GM23338 (cell line): ENCODE data around the gene KCNIP2. TPM values are rescaled to one million over a fixed set of nuclear protein-coding genes. Genes with fewer than 3 reads are reported as not detected.

Source experiments
- ATAC-seq: fragments of 200-7000 bp; cut with Tn5 transposase; 3 replicates; pipeline ENCODE4 v1.9.1; 2020
- DNase-seq: peaks from one replicate; pipeline ENCODE4 v3.0.0-alpha.2; 2015; ENCODE audit warnings: low spot score
- H2AFZ ChIP-seq: fragments of 200-600 bp; sonication (generic); 2 replicates; pipeline ENCODE4 v1.8.0; 2016; ENCODE audit warnings: antibody characterized with exemption, mild to moderate bottlenecking, moderate library complexity
- H3F3A ChIP-seq: fragments of 200-600 bp; sonication (generic); replicated peaks from 2 replicates; pipeline ENCODE4 v1.8.0; 2017; ENCODE audit warnings: antibody characterized with exemption, mixed run types, low read depth
- H3K27ac ChIP-seq: fragments of 200-600 bp; sonication (generic); 2 replicates; pipeline ENCODE4 v1.6.1; 2016; ENCODE audit warnings: low read depth
- H3K27me3 ChIP-seq: fragments of 200-600 bp; sonication (generic); 2 replicates; pipeline ENCODE4 v1.8.0; 2016; ENCODE audit warnings: mild to moderate bottlenecking, mixed run types, moderate library complexity; ENCODE audit not compliant: insufficient read depth
- H3K36me3 ChIP-seq: fragments of 200-600 bp; sonication (generic); 2 replicates; pipeline ENCODE4 v1.8.0; 2016; ENCODE audit warnings: mild to moderate bottlenecking; ENCODE audit not compliant: insufficient read depth
- H3K4me1 ChIP-seq: fragments of 200-600 bp; sonication (generic); 2 replicates; pipeline ENCODE4 v1.8.0; 2016; ENCODE audit warnings: mild to moderate bottlenecking, moderate library complexity; ENCODE audit not compliant: insufficient read depth
- H3K4me2 ChIP-seq: fragments of 200-600 bp; sonication (generic); 2 replicates; pipeline ENCODE4 v1.7.1; 2017; ENCODE audit warnings: mixed run types
- H3K4me3 ChIP-seq: fragments of 200-600 bp; sonication (generic); 2 replicates; pipeline ENCODE4 v1.6.1; 2016; ENCODE audit warnings: mixed run types
- H3K79me2 ChIP-seq: fragments of 200-600 bp; sonication (generic); replicated peaks from 2 replicates; pipeline ENCODE4 v1.8.0; 2017; ENCODE audit warnings: mild to moderate bottlenecking; ENCODE audit not compliant: insufficient read depth
- H3K9me2 ChIP-seq: fragments of 200-600 bp; sonication (generic); 2 replicates; pipeline ENCODE4 v1.8.0; 2017; ENCODE audit not compliant: insufficient read depth
- H4K20me1 ChIP-seq: fragments of 200-600 bp; sonication (generic); replicated peaks from 2 replicates; pipeline ENCODE4 v1.8.0; 2017; ENCODE audit warnings: mild to moderate bottlenecking; ENCODE audit not compliant: insufficient read depth
- H3K27ac Mint-ChIP-seq: 2 replicates; pipeline ENCODE4 v1.8.0; 2020; ENCODE audit warnings: inconsistent platforms, mild to moderate bottlenecking, moderate library complexity, mixed read lengths
- H3K27me3 Mint-ChIP-seq: 3 replicates; pipeline ENCODE4 v1.8.0; 2022; ENCODE audit warnings: low read depth, mild to moderate bottlenecking, moderate library complexity, mixed read lengths, inconsistent platforms; ENCODE audit not compliant: insufficient read depth, poor library complexity
- H3K36me3 Mint-ChIP-seq: 3 replicates; pipeline ENCODE4 v1.8.0; 2021; ENCODE audit warnings: low read depth, mild to moderate bottlenecking, inconsistent platforms, moderate library complexity, mixed read lengths
- H3K4me1 Mint-ChIP-seq: 3 replicates; pipeline ENCODE4 v1.8.0; 2020; ENCODE audit warnings: mild to moderate bottlenecking, inconsistent platforms, mixed read lengths
- H3K4me3 Mint-ChIP-seq: 3 replicates; pipeline ENCODE4 v1.8.0; 2021; ENCODE audit warnings: moderate library complexity, mild to moderate bottlenecking, inconsistent platforms, mixed read lengths
- H3K9me3 Mint-ChIP-seq: 3 replicates; pipeline ENCODE4 v1.8.0; 2020; ENCODE audit warnings: moderate library complexity, mild to moderate bottlenecking, inconsistent platforms, mixed read lengths
- CREB1 ChIP-seq: fragments of 250-450 bp; sonication (Bioruptor Pico); IDR thresholded peaks from 2 replicates; pipeline ENCODE4 v1.5.0; 2020; ENCODE audit warnings: low read depth, mild to moderate bottlenecking, moderate library complexity
- EZH2 ChIP-seq: fragments of 200-600 bp; sonication (generic); IDR thresholded peaks from one replicate; pipeline ENCODE4 v1.8.0; 2017; ENCODE audit warnings: antibody characterized with exemption, mild to moderate bottlenecking, low read depth; ENCODE audit not compliant: unreplicated experiment
- EZH2phosphoT487 ChIP-seq: fragments of 200-600 bp; sonication (generic); IDR thresholded peaks from one replicate; pipeline ENCODE4 v1.8.1; 2018; ENCODE audit warnings: antibody characterized with exemption; ENCODE audit not compliant: unreplicated experiment
- JUNB ChIP-seq: IDR thresholded peaks from one replicate; pipeline ENCODE4 v1.6.1; 2016; ENCODE audit warnings: antibody characterized with exemption; ENCODE audit not compliant: unreplicated experiment
- NANOG ChIP-seq: IDR thresholded peaks from 2 replicates; pipeline ENCODE4 v1.6.1; 2016; ENCODE audit warnings: antibody characterized with exemption, borderline replicate concordance
- POLR2AphosphoS5 ChIP-seq: IDR thresholded peaks from 2 replicates; pipeline ENCODE4 v1.6.1; 2016; ENCODE audit warnings: antibody characterized with exemption, low read depth
- STAT1 ChIP-seq: IDR thresholded peaks from one replicate; pipeline ENCODE4 v1.6.1; 2016; ENCODE audit warnings: antibody characterized with exemption; ENCODE audit not compliant: unreplicated experiment
- ZNF114 ChIP-seq: fragments of 250-450 bp; sonication (Bioruptor Pico); IDR thresholded peaks from 2 replicates; pipeline ENCODE4 v1.5.0; 2020; ENCODE audit warnings: mild to moderate bottlenecking, moderate library complexity
- ZNF331 ChIP-seq: fragments of 250-450 bp; sonication (Bioruptor Pico); IDR thresholded peaks from 2 replicates; pipeline ENCODE4 v1.5.0; 2020; ENCODE audit warnings: low read depth, mild to moderate bottlenecking, moderate library complexity
- polyA plus RNA-seq: library from polyadenylated mRNA; unstranded; fragments of >200 nt; fragmentation: Nextera tagmentation; extraction: Ambion mirVana; gene quantifications from 2 replicates; pipeline ENCODE4 v1.2.1, GENCODE V29; 2016
- total RNA-seq: library from RNA; depleted of rRNA; stranded (reverse); fragments of >200 nt; shearing (Covaris generic); gene quantifications from 2 replicates; pipeline ENCODE4 v1.2.3, GENCODE V29; 2014
- TF ChIP-seq, protein P1 (sequence below): fragments of 250-450 bp; sonication (Bioruptor Pico); IDR thresholded peaks from 2 replicates; pipeline ENCODE4 v1.5.0; 2020; ENCODE audit warnings: mild to moderate bottlenecking, moderate library complexity
- TF ChIP-seq, protein P2 (sequence below), 2 experiments: fragments of 200-600 bp in 1 of 2; sonication (generic) in 1 of 2; conservative IDR thresholded peaks; 2 replicates each; pipeline versions ENCODE4 v1.5.1 to v1.6.1; 2016 to 2017; ENCODE audit warnings: antibody characterized with exemption in 2 of 2, low read depth in 2 of 2, mild to moderate bottlenecking in 2 of 2, moderate library complexity in 1 of 2
- TF ChIP-seq, protein P3 (sequence below): IDR thresholded peaks from 2 replicates; pipeline ENCODE4 v1.6.1; 2016; ENCODE audit warnings: antibody characterized with exemption
- TF ChIP-seq, protein P4 (sequence below): IDR thresholded peaks from one replicate; pipeline ENCODE4 v1.6.1; 2018; ENCODE audit warnings: antibody characterized with exemption; ENCODE audit not compliant: unreplicated experiment

The KCNIP2 gene
- total and polyA plus RNA-seq, 2 experiments from 2014 or later = 2.2 to 2.6 TPM

DNA sequence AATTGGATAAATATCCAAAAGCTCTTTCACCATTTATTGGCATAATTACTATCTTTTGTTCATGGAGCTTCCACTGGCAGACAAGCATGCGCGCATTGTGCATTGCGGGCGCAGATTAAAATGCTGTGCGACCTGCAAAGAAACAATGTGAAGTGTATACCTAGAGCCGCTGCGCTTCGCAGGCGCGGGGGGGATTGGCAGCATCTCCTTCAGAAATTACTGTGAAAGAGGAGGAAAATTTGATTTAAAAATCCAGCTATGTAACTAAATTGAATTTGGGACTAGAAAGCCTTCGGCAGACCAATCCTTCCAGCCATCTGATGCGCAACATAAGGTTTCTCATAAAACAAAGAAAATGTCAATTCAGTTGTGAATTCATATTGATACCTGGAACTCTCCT lies 50.1 kb downstream of the KCNIP2 start:
- no peak overlapping the region for H3K27ac ChIP-seq
- H4K20me1 ChIP-seq = peaks cover 32% of the 10 kb centered on the region
- no peak overlapping the region for H2AFZ ChIP-seq
- H3K4me1 ChIP-seq = no peaks in the 10 kb centered on the region
- peaks cover 8% of the 10 kb centered on the region; the same call in 1 of the 2 replicates for H3F3A ChIP-seq
- ATAC-seq (no peak), DNase-seq (no peak)
- no peak overlapping the region for H3K4me2 ChIP-seq
- peaks cover 8% of the 10 kb centered on the region for H3K27me3 Mint-ChIP-seq
- peaks cover 84% of the 10 kb centered on the region for H3K36me3 Mint-ChIP-seq
- H3K4me3 Mint-ChIP-seq = no peak overlapping the region
- no peaks in the 10 kb centered on the region for H3K4me1 Mint-ChIP-seq
- H3K4me3 ChIP-seq = no peak overlapping the region
- TF ChIP-seq ZNF114 (CRISPR knock-in tag) = no peak
- no peak for TF ChIP-seq POLR2AphosphoS5
- TF ChIP-seq, protein P1, sequence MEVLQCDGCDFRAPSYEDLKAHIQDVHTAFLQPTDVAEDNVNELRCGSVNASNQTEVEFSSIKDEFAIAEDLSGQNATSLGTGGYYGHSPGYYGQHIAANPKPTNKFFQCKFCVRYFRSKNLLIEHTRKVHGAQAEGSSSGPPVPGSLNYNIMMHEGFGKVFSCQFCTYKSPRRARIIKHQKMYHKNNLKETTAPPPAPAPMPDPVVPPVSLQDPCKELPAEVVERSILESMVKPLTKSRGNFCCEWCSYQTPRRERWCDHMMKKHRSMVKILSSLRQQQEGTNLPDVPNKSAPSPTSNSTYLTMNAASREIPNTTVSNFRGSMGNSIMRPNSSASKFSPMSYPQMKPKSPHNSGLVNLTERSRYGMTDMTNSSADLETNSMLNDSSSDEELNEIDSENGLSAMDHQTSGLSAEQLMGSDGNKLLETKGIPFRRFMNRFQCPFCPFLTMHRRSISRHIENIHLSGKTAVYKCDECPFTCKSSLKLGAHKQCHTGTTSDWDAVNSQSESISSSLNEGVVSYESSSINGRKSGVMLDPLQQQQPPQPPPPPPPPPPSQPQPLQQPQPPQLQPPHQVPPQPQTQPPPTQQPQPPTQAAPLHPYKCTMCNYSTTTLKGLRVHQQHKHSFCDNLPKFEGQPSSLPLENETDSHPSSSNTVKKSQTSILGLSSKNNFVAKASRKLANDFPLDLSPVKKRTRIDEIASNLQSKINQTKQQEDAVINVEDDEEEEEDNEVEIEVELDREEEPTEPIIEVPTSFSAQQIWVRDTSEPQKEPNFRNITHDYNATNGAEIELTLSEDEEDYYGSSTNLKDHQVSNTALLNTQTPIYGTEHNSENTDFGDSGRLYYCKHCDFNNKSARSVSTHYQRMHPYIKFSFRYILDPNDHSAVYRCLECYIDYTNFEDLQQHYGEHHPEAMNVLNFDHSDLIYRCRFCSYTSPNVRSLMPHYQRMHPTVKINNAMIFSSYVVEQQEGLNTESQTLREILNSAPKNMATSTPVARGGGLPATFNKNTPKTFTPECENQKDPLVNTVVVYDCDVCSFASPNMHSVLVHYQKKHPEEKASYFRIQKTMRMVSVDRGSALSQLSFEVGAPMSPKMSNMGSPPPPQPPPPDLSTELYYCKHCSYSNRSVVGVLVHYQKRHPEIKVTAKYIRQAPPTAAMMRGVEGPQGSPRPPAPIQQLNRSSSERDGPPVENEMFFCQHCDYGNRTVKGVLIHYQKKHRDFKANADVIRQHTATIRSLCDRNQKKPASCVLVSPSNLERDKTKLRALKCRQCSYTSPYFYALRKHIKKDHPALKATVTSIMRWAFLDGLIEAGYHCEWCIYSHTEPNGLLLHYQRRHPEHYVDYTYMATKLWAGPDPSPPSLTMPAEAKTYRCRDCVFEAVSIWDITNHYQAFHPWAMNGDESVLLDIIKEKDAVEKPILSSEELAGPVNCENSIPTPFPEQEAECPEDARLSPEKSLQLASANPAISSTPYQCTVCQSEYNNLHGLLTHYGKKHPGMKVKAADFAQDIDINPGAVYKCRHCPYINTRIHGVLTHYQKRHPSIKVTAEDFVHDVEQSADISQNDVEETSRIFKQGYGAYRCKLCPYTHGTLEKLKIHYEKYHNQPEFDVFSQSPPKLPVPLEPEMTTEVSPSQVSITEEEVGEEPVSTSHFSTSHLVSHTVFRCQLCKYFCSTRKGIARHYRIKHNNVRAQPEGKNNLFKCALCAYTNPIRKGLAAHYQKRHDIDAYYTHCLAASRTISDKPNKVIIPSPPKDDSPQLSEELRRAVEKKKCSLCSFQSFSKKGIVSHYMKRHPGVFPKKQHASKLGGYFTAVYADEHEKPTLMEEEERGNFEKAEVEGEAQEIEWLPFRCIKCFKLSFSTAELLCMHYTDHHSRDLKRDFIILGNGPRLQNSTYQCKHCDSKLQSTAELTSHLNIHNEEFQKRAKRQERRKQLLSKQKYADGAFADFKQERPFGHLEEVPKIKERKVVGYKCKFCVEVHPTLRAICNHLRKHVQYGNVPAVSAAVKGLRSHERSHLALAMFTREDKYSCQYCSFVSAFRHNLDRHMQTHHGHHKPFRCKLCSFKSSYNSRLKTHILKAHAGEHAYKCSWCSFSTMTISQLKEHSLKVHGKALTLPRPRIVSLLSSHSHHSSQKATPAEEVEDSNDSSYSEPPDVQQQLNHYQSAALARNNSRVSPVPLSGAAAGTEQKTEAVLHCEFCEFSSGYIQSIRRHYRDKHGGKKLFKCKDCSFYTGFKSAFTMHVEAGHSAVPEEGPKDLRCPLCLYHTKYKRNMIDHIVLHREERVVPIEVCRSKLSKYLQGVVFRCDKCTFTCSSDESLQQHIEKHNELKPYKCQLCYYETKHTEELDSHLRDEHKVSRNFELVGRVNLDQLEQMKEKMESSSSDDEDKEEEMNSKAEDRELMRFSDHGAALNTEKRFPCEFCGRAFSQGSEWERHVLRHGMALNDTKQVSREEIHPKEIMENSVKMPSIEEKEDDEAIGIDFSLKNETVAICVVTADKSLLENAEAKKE (CRISPR knock-in tag) = no peak
- TF ChIP-seq EZH2 = no peak
- no peak for TF ChIP-seq CREB1 (CRISPR knock-in tag)
- TF ChIP-seq, protein P2, sequence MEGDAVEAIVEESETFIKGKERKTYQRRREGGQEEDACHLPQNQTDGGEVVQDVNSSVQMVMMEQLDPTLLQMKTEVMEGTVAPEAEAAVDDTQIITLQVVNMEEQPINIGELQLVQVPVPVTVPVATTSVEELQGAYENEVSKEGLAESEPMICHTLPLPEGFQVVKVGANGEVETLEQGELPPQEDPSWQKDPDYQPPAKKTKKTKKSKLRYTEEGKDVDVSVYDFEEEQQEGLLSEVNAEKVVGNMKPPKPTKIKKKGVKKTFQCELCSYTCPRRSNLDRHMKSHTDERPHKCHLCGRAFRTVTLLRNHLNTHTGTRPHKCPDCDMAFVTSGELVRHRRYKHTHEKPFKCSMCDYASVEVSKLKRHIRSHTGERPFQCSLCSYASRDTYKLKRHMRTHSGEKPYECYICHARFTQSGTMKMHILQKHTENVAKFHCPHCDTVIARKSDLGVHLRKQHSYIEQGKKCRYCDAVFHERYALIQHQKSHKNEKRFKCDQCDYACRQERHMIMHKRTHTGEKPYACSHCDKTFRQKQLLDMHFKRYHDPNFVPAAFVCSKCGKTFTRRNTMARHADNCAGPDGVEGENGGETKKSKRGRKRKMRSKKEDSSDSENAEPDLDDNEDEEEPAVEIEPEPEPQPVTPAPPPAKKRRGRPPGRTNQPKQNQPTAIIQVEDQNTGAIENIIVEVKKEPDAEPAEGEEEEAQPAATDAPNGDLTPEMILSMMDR (conservative IDR thresholded peaks at IDR 0.05; ENCODE audit: low read depth in 2 of 2) = no peak
- TF ChIP-seq, protein P3, sequence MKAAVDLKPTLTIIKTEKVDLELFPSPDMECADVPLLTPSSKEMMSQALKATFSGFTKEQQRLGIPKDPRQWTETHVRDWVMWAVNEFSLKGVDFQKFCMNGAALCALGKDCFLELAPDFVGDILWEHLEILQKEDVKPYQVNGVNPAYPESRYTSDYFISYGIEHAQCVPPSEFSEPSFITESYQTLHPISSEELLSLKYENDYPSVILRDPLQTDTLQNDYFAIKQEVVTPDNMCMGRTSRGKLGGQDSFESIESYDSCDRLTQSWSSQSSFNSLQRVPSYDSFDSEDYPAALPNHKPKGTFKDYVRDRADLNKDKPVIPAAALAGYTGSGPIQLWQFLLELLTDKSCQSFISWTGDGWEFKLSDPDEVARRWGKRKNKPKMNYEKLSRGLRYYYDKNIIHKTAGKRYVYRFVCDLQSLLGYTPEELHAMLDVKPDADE = no peak
- no peak for TF ChIP-seq EZH2phosphoT487
- no peak for TF ChIP-seq JUNB
- TF ChIP-seq, protein P4, sequence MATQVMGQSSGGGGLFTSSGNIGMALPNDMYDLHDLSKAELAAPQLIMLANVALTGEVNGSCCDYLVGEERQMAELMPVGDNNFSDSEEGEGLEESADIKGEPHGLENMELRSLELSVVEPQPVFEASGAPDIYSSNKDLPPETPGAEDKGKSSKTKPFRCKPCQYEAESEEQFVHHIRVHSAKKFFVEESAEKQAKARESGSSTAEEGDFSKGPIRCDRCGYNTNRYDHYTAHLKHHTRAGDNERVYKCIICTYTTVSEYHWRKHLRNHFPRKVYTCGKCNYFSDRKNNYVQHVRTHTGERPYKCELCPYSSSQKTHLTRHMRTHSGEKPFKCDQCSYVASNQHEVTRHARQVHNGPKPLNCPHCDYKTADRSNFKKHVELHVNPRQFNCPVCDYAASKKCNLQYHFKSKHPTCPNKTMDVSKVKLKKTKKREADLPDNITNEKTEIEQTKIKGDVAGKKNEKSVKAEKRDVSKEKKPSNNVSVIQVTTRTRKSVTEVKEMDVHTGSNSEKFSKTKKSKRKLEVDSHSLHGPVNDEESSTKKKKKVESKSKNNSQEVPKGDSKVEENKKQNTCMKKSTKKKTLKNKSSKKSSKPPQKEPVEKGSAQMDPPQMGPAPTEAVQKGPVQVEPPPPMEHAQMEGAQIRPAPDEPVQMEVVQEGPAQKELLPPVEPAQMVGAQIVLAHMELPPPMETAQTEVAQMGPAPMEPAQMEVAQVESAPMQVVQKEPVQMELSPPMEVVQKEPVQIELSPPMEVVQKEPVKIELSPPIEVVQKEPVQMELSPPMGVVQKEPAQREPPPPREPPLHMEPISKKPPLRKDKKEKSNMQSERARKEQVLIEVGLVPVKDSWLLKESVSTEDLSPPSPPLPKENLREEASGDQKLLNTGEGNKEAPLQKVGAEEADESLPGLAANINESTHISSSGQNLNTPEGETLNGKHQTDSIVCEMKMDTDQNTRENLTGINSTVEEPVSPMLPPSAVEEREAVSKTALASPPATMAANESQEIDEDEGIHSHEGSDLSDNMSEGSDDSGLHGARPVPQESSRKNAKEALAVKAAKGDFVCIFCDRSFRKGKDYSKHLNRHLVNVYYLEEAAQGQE = no peak
- no peak for TF ChIP-seq STAT1
- no peak for TF ChIP-seq ZNF331 (CRISPR knock-in tag)
- TF ChIP-seq NANOG = no peak
- H3K9me2 ChIP-seq = no peaks in the 10 kb centered on the region
- peaks cover 33% of the 10 kb centered on the region for H3K79me2 ChIP-seq
- no peaks in the 10 kb centered on the region for H3K9me3 Mint-ChIP-seq
- no peaks in the 10 kb centered on the region for H3K27me3 ChIP-seq
- peaks cover 93% of the 10 kb centered on the region for H3K36me3 ChIP-seq
- no peak overlapping the region for H3K27ac Mint-ChIP-seq
